ENCODE results near the gene ATG101.

ATG101 gene

DNA sequence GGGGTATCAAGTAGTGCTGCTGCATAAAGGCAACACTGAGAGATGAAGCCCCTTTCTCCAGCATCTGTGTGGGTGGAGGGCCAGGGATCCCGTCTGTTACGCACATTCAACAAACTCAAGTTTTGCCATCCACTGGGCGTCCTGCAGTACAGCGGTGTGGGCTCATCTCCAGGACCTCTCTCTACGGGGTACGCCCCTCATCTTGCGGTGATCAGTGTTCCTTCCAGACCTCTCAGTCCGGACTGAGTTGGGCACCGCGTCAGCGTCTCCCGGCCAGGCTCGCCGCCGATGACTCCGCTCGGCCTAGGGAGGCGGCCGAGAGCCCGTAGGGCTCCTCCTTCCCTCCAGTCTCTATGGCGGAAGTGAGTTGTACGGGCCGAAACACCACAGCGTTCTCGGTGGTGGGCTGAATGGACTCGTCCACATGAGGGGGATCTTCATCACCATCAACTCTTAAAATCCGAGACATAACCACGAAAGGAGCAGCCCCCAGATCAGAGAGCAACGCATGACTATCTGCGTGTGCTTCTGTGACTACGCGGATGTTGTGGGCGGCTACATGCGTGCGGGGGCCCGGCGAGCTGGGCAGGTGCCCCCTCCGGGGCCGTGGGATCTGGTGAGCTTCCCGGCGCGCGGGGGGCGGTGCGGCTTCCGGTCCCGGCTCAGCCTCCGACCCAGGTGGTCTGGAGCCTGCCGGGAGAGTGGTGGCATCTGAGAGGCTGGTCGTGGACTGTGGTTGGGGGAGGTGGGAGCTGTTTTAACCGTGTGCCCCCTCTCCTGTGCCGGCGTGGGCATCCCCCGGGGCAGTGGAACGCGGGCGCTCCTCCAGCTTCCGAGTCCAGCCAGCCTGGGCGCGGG lies at the start of gene ATG101:
ATG101 (plus strand) TSS at position 652 of the 858 bp plus-strand sequence. CDS start 3,673 bp downstream, outside the sequence.
- TF ChIP-seq GLIS3 (CRISPR knock-in tag; IDR thresholded peaks at IDR 0.05) (0 out of 2 replicates have a peak, but pooled peaks have one; percentile 7), TSHZ2 (CRISPR knock-in tag; IDR thresholded peaks at IDR 0.05) (no peak)
- ATAC-seq, result peak; percentile 98

- no peak for TF ChIP-seq PPARA (CRISPR knock-in tag; IDR thresholded peaks at IDR 0.05; ENCODE audit: borderline replicate concordance)
- TF ChIP-seq, protein P1, sequence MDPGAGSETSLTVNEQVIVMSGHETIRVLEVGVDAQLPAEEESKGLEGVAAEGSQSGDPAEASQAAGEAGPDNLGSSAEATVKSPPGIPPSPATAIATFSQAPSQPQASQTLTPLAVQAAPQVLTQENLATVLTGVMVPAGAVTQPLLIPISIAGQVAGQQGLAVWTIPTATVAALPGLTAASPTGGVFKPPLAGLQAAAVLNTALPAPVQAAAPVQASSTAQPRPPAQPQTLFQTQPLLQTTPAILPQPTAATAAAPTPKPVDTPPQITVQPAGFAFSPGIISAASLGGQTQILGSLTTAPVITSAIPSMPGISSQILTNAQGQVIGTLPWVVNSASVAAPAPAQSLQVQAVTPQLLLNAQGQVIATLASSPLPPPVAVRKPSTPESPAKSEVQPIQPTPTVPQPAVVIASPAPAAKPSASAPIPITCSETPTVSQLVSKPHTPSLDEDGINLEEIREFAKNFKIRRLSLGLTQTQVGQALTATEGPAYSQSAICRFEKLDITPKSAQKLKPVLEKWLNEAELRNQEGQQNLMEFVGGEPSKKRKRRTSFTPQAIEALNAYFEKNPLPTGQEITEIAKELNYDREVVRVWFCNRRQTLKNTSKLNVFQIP (CRISPR knock-in tag; IDR thresholded peaks at IDR 0.05; ENCODE audit: borderline replicate concordance, low read depth), result no peak
- ATAC-seq, result peak; percentile 64
Observed at GRCh38 chr12:52020539-52021336, 49.0 kb upstream of the ATG101 start.

GRCh38 chr12:52022841-52023181 lies 47.0 kb upstream of the ATG101 start:
- no peak for TF ChIP-seq PATZ1 (CRISPR knock-in tag; IDR thresholded peaks at IDR 0.05; ENCODE audit: borderline replicate concordance)
- TF ChIP-seq, protein P2, sequence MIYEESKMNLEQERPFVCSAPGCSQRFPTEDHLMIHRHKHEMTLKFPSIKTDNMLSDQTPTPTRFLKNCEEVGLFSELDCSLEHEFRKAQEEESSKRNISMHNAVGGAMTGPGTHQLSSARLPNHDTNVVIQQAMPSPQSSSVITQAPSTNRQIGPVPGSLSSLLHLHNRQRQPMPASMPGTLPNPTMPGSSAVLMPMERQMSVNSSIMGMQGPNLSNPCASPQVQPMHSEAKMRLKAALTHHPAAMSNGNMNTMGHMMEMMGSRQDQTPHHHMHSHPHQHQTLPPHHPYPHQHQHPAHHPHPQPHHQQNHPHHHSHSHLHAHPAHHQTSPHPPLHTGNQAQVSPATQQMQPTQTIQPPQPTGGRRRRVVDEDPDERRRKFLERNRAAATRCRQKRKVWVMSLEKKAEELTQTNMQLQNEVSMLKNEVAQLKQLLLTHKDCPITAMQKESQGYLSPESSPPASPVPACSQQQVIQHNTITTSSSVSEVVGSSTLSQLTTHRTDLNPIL (CRISPR knock-in tag; IDR thresholded peaks at IDR 0.05; ENCODE audit: low read depth), result no peak
- TF ChIP-seq ZFP3 (CRISPR knock-in tag; IDR thresholded peaks at IDR 0.05), result no peak
- ATAC-seq, result peak; percentile 1

DNA sequence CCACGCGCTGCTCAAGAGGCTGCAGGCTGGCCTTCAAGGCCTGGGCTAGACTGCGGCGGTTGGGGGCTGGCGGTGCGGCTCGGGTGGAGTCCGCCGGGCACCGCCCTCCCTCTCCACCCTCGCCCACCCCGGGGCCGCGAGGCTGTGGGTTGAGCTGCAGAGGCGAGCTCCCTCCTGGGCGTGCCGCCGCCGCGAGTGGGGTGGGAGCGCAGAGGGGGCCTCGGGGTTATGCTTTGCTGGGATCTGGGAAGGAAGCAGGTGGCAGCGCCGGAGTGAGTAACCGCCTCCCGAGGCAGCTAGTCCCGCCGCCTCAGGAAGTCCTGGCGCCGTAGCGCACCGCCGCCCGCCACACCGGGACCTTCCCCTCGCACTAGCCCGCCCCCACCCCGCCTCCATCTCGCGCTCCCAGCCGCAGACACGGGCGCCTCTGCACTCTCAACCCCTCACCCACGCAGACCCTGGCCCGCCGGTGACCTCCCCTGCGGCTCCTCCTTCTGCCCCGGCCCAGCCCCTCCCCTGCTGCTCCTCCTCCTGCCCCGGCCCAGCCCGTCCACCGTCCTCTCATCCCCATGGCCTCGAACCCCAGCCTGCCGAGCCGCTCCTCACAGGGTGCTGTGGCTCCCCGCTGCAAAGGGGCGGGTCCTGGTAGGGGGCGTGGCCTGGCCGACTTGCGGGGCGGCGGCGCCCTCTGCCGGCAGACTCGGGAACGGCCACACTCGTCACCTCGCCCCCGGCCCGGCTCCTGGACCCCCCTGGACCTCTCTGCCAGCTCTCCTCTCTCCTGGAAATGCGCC lies 46.4 kb upstream of the ATG101 start:
- ATAC-seq, result peak; percentile 69
- TF ChIP-seq, protein P1 (CRISPR knock-in tag; IDR thresholded peaks at IDR 0.05; ENCODE audit: borderline replicate concordance, low read depth), result no peak
- TF ChIP-seq PPARA (CRISPR knock-in tag; IDR thresholded peaks at IDR 0.05; ENCODE audit: borderline replicate concordance) (no peak), GLIS3 (CRISPR knock-in tag; IDR thresholded peaks at IDR 0.05) (no peak), TOX (CRISPR knock-in tag; IDR thresholded peaks at IDR 0.05; ENCODE audit: borderline replicate concordance) (no peak), TSHZ2 (CRISPR knock-in tag; IDR thresholded peaks at IDR 0.05) (no peak), SNAI2 (CRISPR knock-in tag; IDR thresholded peaks at IDR 0.05) (no peak), ZFP3 (CRISPR knock-in tag; IDR thresholded peaks at IDR 0.05) (no peak)
- TF ChIP-seq, protein P2 (CRISPR knock-in tag; IDR thresholded peaks at IDR 0.05; ENCODE audit: low read depth), result no peak
